Type B pancreatic cell (in vitro differentiated cells): ENCODE results near the gene COL4A5. TPM values are rescaled to one million over a fixed set of nuclear protein-coding genes. Genes with fewer than 3 reads are reported as not detected.

ENCODE experiments used
- DNase-seq: peaks from one replicate; pipeline ENCODE4 v3.0.0; 2021; ENCODE audit warnings: mixed read lengths; ENCODE audit not compliant: unreplicated experiment; ENCODE audit errors: extremely low spot score
- H3K27ac Mint-ChIP-seq: 2 replicates; pipeline ENCODE4 v1.8.0; 2021; ENCODE audit warnings: mild to moderate bottlenecking, mixed read lengths
- H3K27me3 Mint-ChIP-seq: 2 replicates; pipeline ENCODE4 v1.8.0; 2021; ENCODE audit warnings: mixed read lengths
- H3K36me3 Mint-ChIP-seq: 2 replicates; pipeline ENCODE4 v1.8.0; 2021; ENCODE audit warnings: mixed read lengths
- H3K4me1 Mint-ChIP-seq: one replicate; pipeline ENCODE4 v1.8.0; 2021; ENCODE audit warnings: mixed read lengths; ENCODE audit not compliant: unreplicated experiment
- H3K4me3 Mint-ChIP-seq: 2 replicates; pipeline ENCODE4 v1.8.0; 2021; ENCODE audit warnings: mild to moderate bottlenecking, mixed read lengths
- H3K9me3 Mint-ChIP-seq: 2 replicates; pipeline ENCODE4 v1.8.0; 2021; ENCODE audit warnings: mixed read lengths
- total RNA-seq: library from RNA; stranded (reverse); gene quantifications from 2 replicates; pipeline ENCODE4 v1.2.1, GENCODE V29; 2021; ENCODE audit warnings: low replicate concordance
- TF ChIP-seq, protein P1 (sequence below): fragments of 200-600 bp; sonication (generic); conservative IDR thresholded peaks from 2 replicates; pipeline ENCODE4 v1.5.0; 2021; ENCODE audit warnings: antibody characterized with exemption, mild to moderate bottlenecking

The COL4A5 gene
- total RNA-seq, 1 donor from 2014 or later = 167 TPM

- Mint-ChIP-seq H3K27ac (peak overlapping the region; percentile 9), H3K27me3 (no peaks in the 10 kb centered on the region), H3K4me1 (peaks cover 25% of the 10 kb centered on the region), H3K36me3 (no peaks in the 10 kb centered on the region), H3K4me3 (no peak overlapping the region), H3K9me3 (no peaks in the 10 kb centered on the region)
- no peak for DNase-seq
- TF ChIP-seq, protein P1, sequence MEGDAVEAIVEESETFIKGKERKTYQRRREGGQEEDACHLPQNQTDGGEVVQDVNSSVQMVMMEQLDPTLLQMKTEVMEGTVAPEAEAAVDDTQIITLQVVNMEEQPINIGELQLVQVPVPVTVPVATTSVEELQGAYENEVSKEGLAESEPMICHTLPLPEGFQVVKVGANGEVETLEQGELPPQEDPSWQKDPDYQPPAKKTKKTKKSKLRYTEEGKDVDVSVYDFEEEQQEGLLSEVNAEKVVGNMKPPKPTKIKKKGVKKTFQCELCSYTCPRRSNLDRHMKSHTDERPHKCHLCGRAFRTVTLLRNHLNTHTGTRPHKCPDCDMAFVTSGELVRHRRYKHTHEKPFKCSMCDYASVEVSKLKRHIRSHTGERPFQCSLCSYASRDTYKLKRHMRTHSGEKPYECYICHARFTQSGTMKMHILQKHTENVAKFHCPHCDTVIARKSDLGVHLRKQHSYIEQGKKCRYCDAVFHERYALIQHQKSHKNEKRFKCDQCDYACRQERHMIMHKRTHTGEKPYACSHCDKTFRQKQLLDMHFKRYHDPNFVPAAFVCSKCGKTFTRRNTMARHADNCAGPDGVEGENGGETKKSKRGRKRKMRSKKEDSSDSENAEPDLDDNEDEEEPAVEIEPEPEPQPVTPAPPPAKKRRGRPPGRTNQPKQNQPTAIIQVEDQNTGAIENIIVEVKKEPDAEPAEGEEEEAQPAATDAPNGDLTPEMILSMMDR = no peak
These were observed 40.0 kb upstream of the COL4A5 start for GRCh38 chrX:108399418-108400165.

DNA sequence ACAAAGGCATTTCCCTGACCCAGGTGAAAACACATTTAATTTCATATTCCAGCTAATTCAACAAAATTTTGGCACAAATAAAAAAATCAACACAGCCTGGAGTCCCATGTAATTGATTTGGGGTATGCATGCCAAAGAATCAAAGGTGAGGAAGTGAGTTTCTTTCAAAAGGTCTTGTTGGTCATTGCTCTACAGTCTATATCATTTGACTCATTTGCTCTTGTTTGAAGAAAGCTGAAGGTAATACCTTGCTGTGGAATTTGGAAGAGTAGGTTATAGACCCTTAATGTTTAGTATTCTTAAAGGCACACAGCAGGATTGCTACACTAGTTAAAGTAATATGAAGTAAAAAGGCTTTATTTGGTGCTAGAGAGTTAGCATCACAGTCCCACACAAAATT, 26.9 kb upstream of the COL4A5 start:
- Mint-ChIP-seq H3K27ac (peak overlapping the region; percentile 37), H3K4me3 (no peak overlapping the region), H3K4me1 (peaks cover 9% of the 10 kb centered on the region), H3K27me3 (no peaks in the 10 kb centered on the region), H3K36me3 (peaks cover 4% of the 10 kb centered on the region), H3K9me3 (no peaks in the 10 kb centered on the region)
- TF ChIP-seq, protein P1 = no peak
- no peak for DNase-seq

GRCh38 chrX:108415146-108415545, 24.5 kb upstream of the COL4A5 start:
- no peaks in the 10 kb centered on the region for H3K9me3 Mint-ChIP-seq
- no peak for DNase-seq
- H3K36me3 Mint-ChIP-seq = peaks cover 4% of the 10 kb centered on the region
- TF ChIP-seq, protein P1 = no peak
- peaks cover 9% of the 10 kb centered on the region for H3K4me1 Mint-ChIP-seq
- no peak overlapping the region for H3K4me3 Mint-ChIP-seq
- no peaks in the 10 kb centered on the region for H3K27me3 Mint-ChIP-seq
- no peak overlapping the region for H3K27ac Mint-ChIP-seq

- Mint-ChIP-seq H3K4me1 (peaks cover 9% of the 10 kb centered on the region), H3K27me3 (no peaks in the 10 kb centered on the region), H3K4me3 (no peak overlapping the region), H3K9me3 (no peaks in the 10 kb centered on the region), H3K36me3 (peaks cover 4% of the 10 kb centered on the region), H3K27ac (no peak overlapping the region)
- TF ChIP-seq, protein P1 = no peak
- DNase-seq = no peak
These were observed 23.7 kb upstream of the COL4A5 start for GRCh38 chrX:108415891-108416290.

GRCh38 chrX:108417257-108417656, 22.4 kb upstream of the COL4A5 start:
- TF ChIP-seq, protein P1 = no peak
- H3K36me3 Mint-ChIP-seq = peaks cover 4% of the 10 kb centered on the region
- peaks cover 9% of the 10 kb centered on the region for H3K4me1 Mint-ChIP-seq
- H3K27ac Mint-ChIP-seq = no peak overlapping the region
- no peaks in the 10 kb centered on the region for H3K27me3 Mint-ChIP-seq
- no peak for DNase-seq
- H3K9me3 Mint-ChIP-seq = no peaks in the 10 kb centered on the region
- no peak overlapping the region for H3K4me3 Mint-ChIP-seq
